ENCODE measurements around the gene GBA2.

DNA sequence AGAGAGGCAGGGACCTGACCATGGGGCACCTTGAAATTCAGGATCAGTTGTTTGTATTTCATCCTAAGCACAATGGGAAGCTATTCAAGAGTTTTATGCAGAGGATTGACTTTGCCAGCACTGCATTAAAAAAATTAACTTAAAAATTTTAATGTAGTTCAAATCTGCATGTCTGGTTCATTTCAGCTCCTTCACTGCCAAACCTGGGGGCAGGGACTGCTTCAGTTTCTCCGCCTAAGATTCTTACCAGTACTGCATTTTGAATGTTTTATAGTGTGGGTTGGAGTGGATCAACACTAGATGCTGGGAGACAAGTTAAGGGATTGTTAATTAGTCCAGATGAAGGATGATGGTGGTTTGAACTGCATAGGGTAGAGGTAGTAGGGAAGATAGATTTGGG, 20.7 kb upstream of the GBA2 start:
- TF ChIP-seq CTCF (IDR thresholded peaks at IDR 0.05), result no peak
- TF ChIP-seq POLR2A (IDR thresholded peaks at IDR 0.05), result no peak
